IPS DF 6.9 (cell line): ENCODE measurements around the gene MORC2.
A peak's percentile ranks its signal among the peaks of the same experiment; 100 is the strongest.

Experiments
- DNase-seq: peaks from one replicate; pipeline ENCODE4 v3.0.0-alpha.2; 2013; ENCODE audit warnings: low read depth, low spot score
- H3K27ac ChIP-seq: one replicate; pipeline ENCODE4 v1.5.1; 2013; ENCODE audit warnings: low read length, control low read depth
- H3K27me3 ChIP-seq: 2 replicates; pipeline ENCODE4 v1.6.1; 2013; ENCODE audit warnings: mild to moderate bottlenecking, low read length; ENCODE audit not compliant: control insufficient read depth, insufficient read depth
- H3K36me3 ChIP-seq: 2 replicates; pipeline ENCODE4 v1.6.1; 2013; ENCODE audit warnings: low read length; ENCODE audit not compliant: control insufficient read depth, insufficient read depth
- H3K4me1 ChIP-seq: 2 replicates; pipeline ENCODE4 v1.6.1; 2013; ENCODE audit warnings: low read length; ENCODE audit not compliant: control insufficient read depth, insufficient read depth
- H3K4me3 ChIP-seq: 2 replicates; pipeline ENCODE4 v1.5.1; 2013; ENCODE audit warnings: mild to moderate bottlenecking, low read length
- H3K9me3 ChIP-seq: 2 replicates; pipeline ENCODE4 v1.6.1; 2013; ENCODE audit warnings: low read length, inconsistent platforms; ENCODE audit not compliant: control insufficient read depth, insufficient read depth
- WGBS: extraction: QIAGEN DNeasy Blood & Tissue Kit; methylation state at CpG from one replicate; pipeline ENCODE4 v1.1.7; 2013; ENCODE audit warnings: mixed read lengths, missing lambda C conversion rate; ENCODE audit not compliant: insufficient read length, insufficient coverage; 5-methylcytosine and 5-hydroxymethylcytosine counted together

Gene MORC2

DNA sequence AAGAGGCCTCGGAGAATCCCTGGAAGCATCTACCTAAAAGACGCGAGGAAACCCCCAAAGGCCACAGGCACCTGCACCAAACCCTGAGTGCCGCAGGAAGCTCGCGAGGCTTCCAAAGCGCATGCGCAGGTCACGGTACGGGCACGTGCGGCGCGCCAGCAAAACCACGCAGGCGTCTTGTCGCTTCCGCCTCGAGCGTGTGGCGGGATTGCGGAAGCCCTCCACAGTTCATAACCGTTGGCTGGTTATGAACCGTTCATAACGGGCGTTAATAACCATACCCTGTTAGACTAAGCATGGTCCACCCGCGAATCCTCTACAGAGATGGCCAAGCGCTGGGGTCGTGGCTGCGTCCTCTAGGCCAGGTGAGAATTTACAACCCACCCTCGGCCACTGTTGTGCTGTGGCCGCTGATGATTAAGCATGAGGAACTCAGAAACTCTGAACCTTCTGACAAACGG lies 46.4 kb downstream of the MORC2 start:
- Histone ChIP-seq H3K4me3 (no peak overlapping the region), H3K4me1 (no peaks in the 10 kb centered on the region), H3K36me3 (peaks cover 26% of the 10 kb centered on the region), H3K27ac (no peak overlapping the region), H3K27me3 (no peaks in the 10 kb centered on the region), H3K9me3 (no peaks in the 10 kb centered on the region)
- no peak for DNase-seq
- WGBS = no CpG with 5 or more reads among the region's 34 CpGs

DNA sequence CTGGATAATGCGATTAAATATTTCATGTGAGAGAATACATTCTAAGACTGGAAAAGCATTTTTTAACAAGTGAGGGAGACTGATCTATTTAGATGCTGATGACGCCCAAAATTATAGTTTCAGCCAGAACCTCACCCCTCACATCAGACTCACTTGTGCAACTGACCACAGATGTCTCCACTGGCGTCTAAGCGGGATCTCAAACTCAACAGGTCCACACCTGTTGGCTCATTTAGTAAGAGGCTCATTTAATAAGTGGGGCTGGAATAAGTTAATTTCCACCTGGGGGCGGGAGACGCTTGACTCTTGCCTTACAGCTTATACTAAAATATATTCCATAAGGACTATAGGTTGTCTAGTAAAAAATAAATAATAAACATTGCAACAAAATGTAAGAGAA lies 47.5 kb downstream of the MORC2 start:
- Histone ChIP-seq H3K4me3 (no peak overlapping the region), H3K9me3 (no peaks in the 10 kb centered on the region), H3K27ac (no peak overlapping the region), H3K27me3 (no peaks in the 10 kb centered on the region), H3K36me3 (peaks cover 17% of the 10 kb centered on the region), H3K4me1 (no peaks in the 10 kb centered on the region)
- no CpG with 5 or more reads among the region's 6 CpGs for WGBS
- no peak for DNase-seq

DNA sequence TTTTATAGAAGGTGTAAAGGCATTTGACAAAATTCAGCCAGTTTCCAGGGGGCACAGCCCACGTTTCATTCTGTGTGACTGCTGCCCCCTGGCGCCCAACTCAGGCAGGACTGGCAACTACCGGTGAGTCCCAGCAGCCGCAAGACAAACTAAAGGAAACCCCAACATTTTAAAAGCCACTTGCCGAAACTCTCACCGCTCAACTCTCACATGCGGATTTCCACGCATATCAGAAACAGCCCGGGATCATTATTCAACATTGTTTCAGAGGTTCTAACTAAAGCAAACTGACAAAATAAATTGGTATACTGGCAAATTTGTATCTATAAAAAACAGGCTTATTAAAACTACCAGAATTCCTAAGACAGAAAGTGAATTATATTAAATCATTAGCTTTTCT lies 48.2 kb downstream of the MORC2 start:
- Histone ChIP-seq H3K4me3 (no peak overlapping the region), H3K27ac (no peak overlapping the region), H3K9me3 (no peaks in the 10 kb centered on the region), H3K4me1 (no peaks in the 10 kb centered on the region), H3K36me3 (peaks cover 11% of the 10 kb centered on the region), H3K27me3 (no peaks in the 10 kb centered on the region)
- WGBS = no CpG with 5 or more reads among the region's 9 CpGs
- peak; percentile 22 for DNase-seq

DNA sequence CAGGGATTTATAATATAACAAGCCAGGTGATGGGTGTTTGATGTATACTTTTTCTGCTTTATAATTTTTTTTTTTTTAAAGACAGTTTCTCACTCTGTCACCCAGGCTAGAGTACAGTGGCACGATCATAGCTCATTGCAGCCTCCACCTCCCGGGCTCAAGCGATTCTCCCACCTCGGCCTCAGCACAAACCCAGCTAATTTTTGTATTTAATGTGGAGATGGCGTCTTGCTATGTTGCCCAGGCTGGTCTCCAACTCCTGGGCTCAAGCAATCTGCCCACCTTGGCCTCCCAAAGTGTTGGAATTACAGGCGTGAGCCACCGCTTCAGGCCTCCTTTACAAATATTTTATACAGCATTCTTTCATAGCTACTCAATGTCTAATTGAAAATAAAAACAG lies 48.6 kb downstream of the MORC2 start:
- Histone ChIP-seq H3K27ac (no peak overlapping the region), H3K27me3 (no peaks in the 10 kb centered on the region), H3K4me1 (no peaks in the 10 kb centered on the region), H3K9me3 (no peaks in the 10 kb centered on the region), H3K4me3 (no peak overlapping the region), H3K36me3 (peaks cover 8% of the 10 kb centered on the region; the same call in 1 of the 2 replicates)
- DNase-seq = no peak
- WGBS = no CpG with 5 or more reads among the region's 7 CpGs

DNA sequence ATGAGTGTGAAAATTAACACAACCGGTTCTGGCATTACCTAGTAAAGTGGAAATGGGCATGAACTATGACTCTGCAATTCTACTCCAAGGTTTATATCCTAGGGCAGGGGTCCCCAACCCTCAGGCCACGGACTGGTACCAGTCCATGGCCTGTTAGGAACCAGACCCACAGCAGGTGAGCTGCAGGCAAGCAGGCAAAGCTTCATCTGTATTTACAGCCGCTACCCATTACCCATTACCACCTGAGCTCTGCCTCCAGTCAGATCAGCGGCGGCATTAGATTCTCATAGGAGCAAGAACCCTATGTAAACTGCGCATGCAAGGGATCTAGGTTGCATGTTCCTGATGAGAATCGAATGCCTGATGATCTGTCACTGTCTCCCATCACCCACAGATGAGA lies 49.8 kb downstream of the MORC2 start:
- no peak for DNase-seq
- no peaks in the 10 kb centered on the region for H3K27me3 ChIP-seq
- WGBS = no CpG with 5 or more reads among the region's 7 CpGs

DNA sequence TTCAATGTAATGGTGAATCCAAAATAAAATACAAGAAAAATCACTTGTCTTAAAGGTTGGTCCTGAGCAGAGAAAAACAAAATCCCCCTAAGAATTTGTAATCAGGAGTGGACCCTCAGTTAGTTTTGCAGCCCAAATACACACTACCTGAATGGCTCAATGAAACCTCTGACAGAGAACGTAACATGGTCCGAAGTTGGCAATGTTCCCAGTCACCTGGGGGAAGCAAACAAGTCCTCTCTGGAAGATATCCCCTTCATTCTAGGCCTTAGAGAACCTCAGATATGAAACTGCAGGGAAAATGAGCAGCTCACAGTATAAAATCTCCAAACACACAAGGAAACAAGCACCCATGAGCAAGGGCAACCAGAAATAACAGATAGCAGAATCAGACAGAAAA lies 58.2 kb downstream of the MORC2 start:
- no peak overlapping the region for H3K27ac ChIP-seq
- no peaks in the 10 kb centered on the region for H3K9me3 ChIP-seq
- no peak for DNase-seq
- H3K4me3 ChIP-seq = no peak overlapping the region
- H3K36me3 ChIP-seq = peaks cover 8% of the 10 kb centered on the region; the same call in 1 of the 2 replicates
- no peaks in the 10 kb centered on the region for H3K27me3 ChIP-seq
- no peaks in the 10 kb centered on the region for H3K4me1 ChIP-seq
- no CpG with 5 or more reads among the region's 2 CpGs for WGBS

More for the DNA sequence above, 49.8 kb downstream of the MORC2 start:
- Histone ChIP-seq H3K9me3 (no peaks in the 10 kb centered on the region), H3K4me1 (no peaks in the 10 kb centered on the region), H3K27ac (no peak overlapping the region), H3K4me3 (no peak overlapping the region), H3K36me3 (no peaks in the 10 kb centered on the region)

DNA sequence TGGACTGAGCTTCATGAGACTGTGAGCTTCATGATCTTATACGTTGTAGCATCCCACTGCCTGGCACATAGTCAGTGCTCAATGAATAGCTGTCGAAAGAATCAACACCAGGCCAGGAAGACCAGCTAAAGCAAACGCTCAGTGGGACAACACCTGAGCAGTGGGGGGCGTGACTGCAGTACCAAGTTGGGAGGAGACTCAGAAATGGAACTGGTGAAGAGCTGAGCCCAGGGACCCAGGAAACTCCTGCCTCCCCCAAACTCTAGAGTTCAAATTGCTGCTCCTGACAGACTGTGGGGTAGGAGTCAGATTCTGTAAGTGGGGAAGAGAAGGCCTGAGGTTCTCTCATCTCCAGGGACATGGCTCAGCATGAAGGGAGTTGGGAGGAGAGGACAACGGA lies 59.3 kb downstream of the MORC2 start:
- Histone ChIP-seq H3K27ac (no peak overlapping the region), H3K27me3 (no peaks in the 10 kb centered on the region), H3K4me1 (no peaks in the 10 kb centered on the region), H3K36me3 (peaks cover 8% of the 10 kb centered on the region; the same call in 1 of the 2 replicates), H3K4me3 (no peak overlapping the region), H3K9me3 (no peaks in the 10 kb centered on the region)
- no CpG with 5 or more reads among the region's 5 CpGs for WGBS
- DNase-seq = no peak

DNA sequence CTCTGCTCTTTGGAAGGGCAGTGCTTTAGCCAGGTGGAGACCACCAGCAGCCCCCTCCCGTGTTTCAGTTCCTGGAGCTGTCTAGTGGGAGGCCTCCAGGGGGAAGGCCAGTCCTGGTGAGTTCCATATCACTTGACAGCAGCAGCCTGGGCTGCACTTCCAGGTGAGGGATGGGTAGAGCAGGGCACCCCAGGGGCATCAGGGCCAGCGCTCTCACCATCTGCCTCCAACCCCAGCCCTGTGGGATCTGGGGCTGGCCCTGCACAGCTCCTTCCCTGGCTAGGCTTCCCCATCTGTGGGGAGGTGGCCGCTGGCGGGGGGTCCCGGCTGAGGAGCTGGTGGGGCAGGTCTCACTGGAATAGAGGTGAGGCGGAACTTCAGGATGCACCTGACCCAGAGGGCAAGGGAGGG lies 60.5 kb downstream of the MORC2 start:
- WGBS = no CpG with 5 or more reads among the region's 6 CpGs
- no peaks in the 10 kb centered on the region for H3K27me3 ChIP-seq

DNA sequence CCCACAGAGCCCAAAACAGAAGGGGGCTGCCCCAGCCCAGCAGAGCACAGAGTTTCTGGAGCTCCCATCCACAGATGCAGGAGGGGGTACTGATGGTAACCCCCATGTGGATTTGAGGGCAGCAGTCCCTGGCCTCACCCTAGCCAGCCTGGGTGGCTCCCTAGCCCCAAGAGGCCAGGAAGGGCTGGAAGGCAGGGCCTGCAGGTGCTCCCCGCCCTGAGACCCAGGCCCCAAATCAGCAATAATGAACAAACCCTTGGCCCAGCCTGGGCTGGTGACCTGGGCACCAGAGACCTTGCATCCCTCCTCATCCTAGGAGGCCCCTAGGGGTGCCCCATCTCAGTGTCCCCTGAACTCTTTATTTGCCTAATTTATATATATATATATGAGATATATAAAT lies 61.6 kb downstream of the MORC2 start:
- DNase-seq = no peak
- Histone ChIP-seq H3K9me3 (no peaks in the 10 kb centered on the region), H3K4me1 (no peaks in the 10 kb centered on the region), H3K27me3 (no peaks in the 10 kb centered on the region), H3K4me3 (no peak overlapping the region), H3K36me3 (peaks cover 15% of the 10 kb centered on the region), H3K27ac (no peak overlapping the region)
- no CpG with 5 or more reads among the region's 1 CpG for WGBS

More for the DNA sequence above, 60.5 kb downstream of the MORC2 start:
- no peaks in the 10 kb centered on the region for H3K4me1 ChIP-seq
- no peaks in the 10 kb centered on the region for H3K9me3 ChIP-seq
- peaks cover 15% of the 10 kb centered on the region for H3K36me3 ChIP-seq
- DNase-seq = no peak
- no peak overlapping the region for H3K4me3 ChIP-seq
- no peak overlapping the region for H3K27ac ChIP-seq

DNA sequence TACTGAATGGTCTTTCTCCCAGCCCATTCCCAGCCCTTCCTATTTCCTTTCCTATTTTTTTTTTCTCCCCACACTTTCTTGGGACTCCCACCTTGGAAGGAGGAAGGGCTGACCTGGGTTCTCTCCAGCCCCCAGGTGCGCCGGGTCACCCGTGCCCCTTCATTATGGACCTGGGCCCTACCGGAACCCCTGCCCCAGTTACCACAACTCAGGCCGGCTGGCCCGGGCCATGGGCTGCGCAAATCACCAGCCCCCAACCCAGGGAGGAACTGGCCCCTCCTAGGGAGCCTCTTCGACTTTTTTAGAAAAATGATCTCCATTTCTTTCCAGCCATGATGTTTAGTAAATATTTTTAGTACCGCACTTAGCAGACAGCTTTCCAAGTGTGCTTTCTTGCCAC lies 62.2 kb downstream of the MORC2 start:
- H3K4me3 ChIP-seq = no peak overlapping the region
- H3K27me3 ChIP-seq = no peaks in the 10 kb centered on the region
- H3K36me3 ChIP-seq = peaks cover 15% of the 10 kb centered on the region
- H3K9me3 ChIP-seq = no peaks in the 10 kb centered on the region
- no CpG with 5 or more reads among the region's 9 CpGs for WGBS
- H3K27ac ChIP-seq = no peak overlapping the region
- no peaks in the 10 kb centered on the region for H3K4me1 ChIP-seq
- no peak for DNase-seq

DNA sequence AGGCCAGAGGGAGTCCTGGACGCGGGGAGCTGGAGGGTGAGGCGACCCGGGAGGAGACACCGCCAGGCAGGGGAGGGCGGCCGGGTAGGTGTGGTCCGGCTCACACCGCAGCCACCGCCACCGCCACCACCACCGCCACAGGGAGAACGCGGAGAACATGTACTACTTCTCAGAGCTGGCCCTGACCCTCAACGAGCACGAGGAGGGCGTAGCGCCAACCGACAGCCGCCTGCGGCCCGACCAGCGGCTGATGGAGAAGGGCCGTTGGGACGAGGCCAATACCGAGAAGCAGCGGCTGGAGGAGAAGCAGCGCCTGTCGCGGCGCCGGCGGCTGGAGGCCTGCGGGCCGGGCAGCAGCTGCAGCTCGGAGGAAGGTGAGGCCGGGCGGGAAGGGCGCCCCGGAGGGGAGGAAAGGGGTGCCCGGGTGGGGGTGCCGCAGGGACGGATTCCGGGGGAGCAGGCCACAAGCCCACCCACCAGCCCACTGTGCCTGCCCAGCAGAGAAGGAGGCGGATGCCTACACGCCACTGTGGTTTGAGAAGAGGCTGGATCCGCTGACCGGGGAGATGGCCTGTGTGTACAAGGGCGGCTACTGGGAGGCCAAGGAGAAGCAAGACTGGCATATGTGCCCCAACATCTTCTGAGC lies 62.8 kb downstream of the MORC2 start:
- H3K4me3 ChIP-seq = no peak overlapping the region
- no peak overlapping the region for H3K27ac ChIP-seq
- no peaks in the 10 kb centered on the region for H3K9me3 ChIP-seq
- peaks cover 15% of the 10 kb centered on the region for H3K36me3 ChIP-seq
- WGBS = no CpG with 5 or more reads among the region's 49 CpGs
- no peak for DNase-seq
- no peaks in the 10 kb centered on the region for H3K4me1 ChIP-seq
- H3K27me3 ChIP-seq = no peaks in the 10 kb centered on the region
